Suprapubic skin (tissue), 3 donors: ENCODE measurements around the gene COL15A1.

Source experiments
- EP300 ChIP-seq: sonication (generic); formaldehyde crosslinking; IDR thresholded peaks from one replicate; pipeline ENCODE4 v1.6.1; 2017; ENCODE audit warnings: antibody characterized with exemption
- POLR2A ChIP-seq, 2 donors: fragments of 450-650 bp; IDR thresholded peaks; one replicate each; pipeline ENCODE4 v1.6.1; 2017; ENCODE audit warnings: antibody characterized with exemption in 2 of 2, mild to moderate bottlenecking in 2 of 2, moderate library complexity in 2 of 2
- TF ChIP-seq, protein P1 (sequence below), 2 donors: fragments of 200-600 bp in 1 of 2; fragments of 450-650 bp in 1 of 2; sonication (generic) in 1 of 2; IDR thresholded peaks; one replicate each; pipeline ENCODE4 v1.5.1; 2016 to 2019; ENCODE audit warnings: antibody characterized with exemption in 2 of 2, mild to moderate bottlenecking in 1 of 2, moderate library complexity in 1 of 2

DNA sequence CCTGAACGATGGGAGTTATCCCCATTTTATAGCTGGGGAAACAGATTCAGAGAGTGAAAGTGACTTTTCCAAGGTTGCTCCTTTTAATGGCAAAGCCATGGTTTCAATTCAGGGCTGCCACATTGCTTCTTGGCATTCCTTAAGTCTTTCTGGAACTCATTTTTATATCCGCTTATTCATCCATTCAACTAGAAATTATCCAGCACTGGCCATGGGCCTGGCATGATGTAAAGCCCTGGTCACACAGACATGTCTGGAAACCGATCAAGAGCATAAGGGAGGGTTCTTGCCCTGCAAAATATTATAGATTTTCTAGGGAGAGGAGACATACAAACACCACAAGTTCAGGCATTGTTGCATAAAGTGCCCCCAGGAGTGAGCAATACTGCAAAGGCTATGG is 43.0 kb upstream of the COL15A1 start:
- TF ChIP-seq EP300 = no peak
- TF ChIP-seq, protein P1, sequence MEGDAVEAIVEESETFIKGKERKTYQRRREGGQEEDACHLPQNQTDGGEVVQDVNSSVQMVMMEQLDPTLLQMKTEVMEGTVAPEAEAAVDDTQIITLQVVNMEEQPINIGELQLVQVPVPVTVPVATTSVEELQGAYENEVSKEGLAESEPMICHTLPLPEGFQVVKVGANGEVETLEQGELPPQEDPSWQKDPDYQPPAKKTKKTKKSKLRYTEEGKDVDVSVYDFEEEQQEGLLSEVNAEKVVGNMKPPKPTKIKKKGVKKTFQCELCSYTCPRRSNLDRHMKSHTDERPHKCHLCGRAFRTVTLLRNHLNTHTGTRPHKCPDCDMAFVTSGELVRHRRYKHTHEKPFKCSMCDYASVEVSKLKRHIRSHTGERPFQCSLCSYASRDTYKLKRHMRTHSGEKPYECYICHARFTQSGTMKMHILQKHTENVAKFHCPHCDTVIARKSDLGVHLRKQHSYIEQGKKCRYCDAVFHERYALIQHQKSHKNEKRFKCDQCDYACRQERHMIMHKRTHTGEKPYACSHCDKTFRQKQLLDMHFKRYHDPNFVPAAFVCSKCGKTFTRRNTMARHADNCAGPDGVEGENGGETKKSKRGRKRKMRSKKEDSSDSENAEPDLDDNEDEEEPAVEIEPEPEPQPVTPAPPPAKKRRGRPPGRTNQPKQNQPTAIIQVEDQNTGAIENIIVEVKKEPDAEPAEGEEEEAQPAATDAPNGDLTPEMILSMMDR (IDR thresholded peaks at IDR 0.05) = no peak
- TF ChIP-seq POLR2A (IDR thresholded peaks at IDR 0.05) = no peak
